ENCODE data around the gene CELF4.

CELF4 gene

DNA sequence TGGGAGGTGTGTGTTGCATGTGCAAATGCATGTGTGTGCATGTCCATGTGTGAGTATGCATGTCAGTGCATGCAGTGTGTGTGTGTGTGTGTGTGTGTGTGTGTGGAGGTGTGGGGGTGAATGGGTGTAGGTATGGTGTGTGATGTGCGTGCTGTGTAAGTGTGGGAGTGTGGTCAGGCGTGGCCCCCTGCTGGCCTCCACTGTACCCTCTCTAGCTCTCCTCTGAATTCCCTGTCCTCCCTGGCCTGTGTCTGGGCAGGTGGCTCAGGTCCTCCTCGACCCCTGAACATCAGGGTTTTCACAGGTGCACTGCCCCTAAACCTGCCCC lies 230.2 kb downstream of the CELF4 start:
- no peak overlapping the region for H3K27ac ChIP-seq
- no peak for TF ChIP-seq ZFX (IDR thresholded peaks at IDR 0.05)
- TF ChIP-seq, protein P1, sequence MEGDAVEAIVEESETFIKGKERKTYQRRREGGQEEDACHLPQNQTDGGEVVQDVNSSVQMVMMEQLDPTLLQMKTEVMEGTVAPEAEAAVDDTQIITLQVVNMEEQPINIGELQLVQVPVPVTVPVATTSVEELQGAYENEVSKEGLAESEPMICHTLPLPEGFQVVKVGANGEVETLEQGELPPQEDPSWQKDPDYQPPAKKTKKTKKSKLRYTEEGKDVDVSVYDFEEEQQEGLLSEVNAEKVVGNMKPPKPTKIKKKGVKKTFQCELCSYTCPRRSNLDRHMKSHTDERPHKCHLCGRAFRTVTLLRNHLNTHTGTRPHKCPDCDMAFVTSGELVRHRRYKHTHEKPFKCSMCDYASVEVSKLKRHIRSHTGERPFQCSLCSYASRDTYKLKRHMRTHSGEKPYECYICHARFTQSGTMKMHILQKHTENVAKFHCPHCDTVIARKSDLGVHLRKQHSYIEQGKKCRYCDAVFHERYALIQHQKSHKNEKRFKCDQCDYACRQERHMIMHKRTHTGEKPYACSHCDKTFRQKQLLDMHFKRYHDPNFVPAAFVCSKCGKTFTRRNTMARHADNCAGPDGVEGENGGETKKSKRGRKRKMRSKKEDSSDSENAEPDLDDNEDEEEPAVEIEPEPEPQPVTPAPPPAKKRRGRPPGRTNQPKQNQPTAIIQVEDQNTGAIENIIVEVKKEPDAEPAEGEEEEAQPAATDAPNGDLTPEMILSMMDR (conservative IDR thresholded peaks at IDR 0.05) = no peak

- TF ChIP-seq ZFX (IDR thresholded peaks at IDR 0.05) = no peak
- TF ChIP-seq, protein P1 (conservative IDR thresholded peaks at IDR 0.05) = no peak
- H3K27ac ChIP-seq = no peak overlapping the region
These were observed 230.8 kb downstream of the CELF4 start for GRCh38 chr18:37334631-37335408.

GRCh38 chr18:37332628-37333420 lies 232.8 kb downstream of the CELF4 start:
- H3K27ac ChIP-seq = no peak overlapping the region
- TF ChIP-seq ZFX (IDR thresholded peaks at IDR 0.05) = no peak
- TF ChIP-seq, protein P1 (conservative IDR thresholded peaks at IDR 0.05) = no peak

DNA sequence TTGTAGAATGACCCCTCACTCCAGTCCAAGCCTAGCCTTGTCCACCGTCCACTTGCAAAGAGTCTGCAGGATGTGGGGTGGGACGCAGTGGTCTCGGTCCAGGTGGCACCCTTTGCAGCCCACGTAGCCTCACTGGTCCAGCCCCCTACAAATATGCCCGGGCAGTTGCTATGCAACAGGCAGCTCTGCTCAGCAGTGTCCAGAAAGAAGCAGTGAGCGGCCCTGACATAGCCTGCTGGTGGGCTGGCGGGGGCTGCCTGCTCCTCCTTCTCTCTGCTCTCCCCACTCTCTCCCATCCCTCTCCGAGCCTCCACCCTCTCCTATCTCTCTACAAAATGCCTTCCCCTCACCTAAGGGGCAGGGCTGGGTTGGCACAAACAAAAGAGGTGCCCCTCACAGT lies 233.4 kb downstream of the CELF4 start:
- no peak overlapping the region for H3K27ac ChIP-seq
- TF ChIP-seq ZFX (IDR thresholded peaks at IDR 0.05) = no peak
- TF ChIP-seq, protein P1 (conservative IDR thresholded peaks at IDR 0.05) = no peak

DNA sequence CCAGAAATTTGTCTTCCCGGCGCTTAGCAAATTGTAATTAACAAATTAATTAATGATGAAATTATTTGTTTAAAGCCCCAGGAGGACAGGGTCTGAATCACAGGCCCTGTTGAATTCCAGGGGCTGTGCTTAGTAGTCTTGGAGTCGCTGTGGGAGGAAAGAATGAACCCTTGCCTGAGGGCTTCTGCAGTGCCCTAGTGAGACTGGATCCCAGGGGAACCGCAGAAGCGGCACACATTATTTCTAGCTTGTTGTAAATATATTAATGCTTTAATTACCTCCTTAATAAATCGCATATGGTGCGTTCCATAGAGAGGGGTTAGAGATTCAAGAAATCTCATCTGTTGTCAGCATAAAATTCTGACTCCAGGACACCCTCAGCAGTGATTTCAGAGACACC lies 235.4 kb downstream of the CELF4 start:
- no peak overlapping the region for H3K27ac ChIP-seq
- TF ChIP-seq, protein P1 (conservative IDR thresholded peaks at IDR 0.05) = no peak
- no peak for TF ChIP-seq ZFX (IDR thresholded peaks at IDR 0.05)

GRCh38 chr18:37328946-37329719 lies 236.5 kb downstream of the CELF4 start:
- H3K27ac ChIP-seq = no peak overlapping the region; the same call in 1 of the 2 replicates
- TF ChIP-seq, protein P1 (conservative IDR thresholded peaks at IDR 0.05) = no peak
- TF ChIP-seq ZFX (IDR thresholded peaks at IDR 0.05) = no peak

Measured in C4-2B (cell line).